HG03469 (cell line): ENCODE measurements around the gene SLC45A1.
A peak's percentile ranks its signal among the peaks of the same experiment; 100 is the strongest.
"Not testable (repeated sequence)": the region's sequence is repeated elsewhere in the genome, so short reads cannot be mapped to it uniquely, and the experiment has no call there.

Source experiments
- ATAC-seq: cut with Tn5 transposase; IDR thresholded peaks from one replicate; pipeline ENCODE4 v1.9.1; 2021; ENCODE audit warnings: mild to moderate bottlenecking, moderate library complexity, moderate number of reproducible peaks; ENCODE audit not compliant: unreplicated experiment

SLC45A1 gene

GRCh38 chr1:8317647-8318381 lies at the start of gene SLC45A1:
Gene SLC45A1, plus strand, starts transcription at chr1:8318114. Its CDS starts 6,216 bp downstream, at chr1:8324330.
- no peak for ATAC-seq

- no peak for ATAC-seq
Observed at GRCh38 chr1:8273036-8273435, 44.9 kb upstream of the SLC45A1 start.

GRCh38 chr1:8274352-8274751 lies 43.6 kb upstream of the SLC45A1 start:
- ATAC-seq = no peak

GRCh38 chr1:8276173-8276914 lies 41.6 kb upstream of the SLC45A1 start:
- ATAC-seq = no peak

GRCh38 chr1:8276932-8277331 lies 41.0 kb upstream of the SLC45A1 start:
- no peak for ATAC-seq

- ATAC-seq = not testable (repeated sequence)
Observed at GRCh38 chr1:8278677-8279076, 39.2 kb upstream of the SLC45A1 start.

- no peak for ATAC-seq
Observed at GRCh38 chr1:8281843-8282509, 35.9 kb upstream of the SLC45A1 start.

GRCh38 chr1:8283058-8283884 lies 34.6 kb upstream of the SLC45A1 start:
- peak; percentile 89 for ATAC-seq

- no peak for ATAC-seq
Observed at GRCh38 chr1:8284127-8284526, 33.8 kb upstream of the SLC45A1 start.

- no peak for ATAC-seq
Observed at GRCh38 chr1:8285103-8285502, 32.8 kb upstream of the SLC45A1 start.

- no peak for ATAC-seq
Observed at GRCh38 chr1:8285965-8286364, 31.9 kb upstream of the SLC45A1 start.

GRCh38 chr1:8293118-8293517 lies 24.8 kb upstream of the SLC45A1 start:
- no peak for ATAC-seq

GRCh38 chr1:8293641-8294169 lies 24.2 kb upstream of the SLC45A1 start:
- ATAC-seq = no peak

GRCh38 chr1:8294170-8294697 lies 23.7 kb upstream of the SLC45A1 start:
- no peak for ATAC-seq

GRCh38 chr1:8297245-8297644 lies 20.7 kb upstream of the SLC45A1 start:
- no peak for ATAC-seq

GRCh38 chr1:8299963-8300362 lies 18.0 kb upstream of the SLC45A1 start:
- ATAC-seq = no peak

- ATAC-seq = no peak
Observed at GRCh38 chr1:8302081-8302956, 15.6 kb upstream of the SLC45A1 start.

GRCh38 chr1:8303141-8303540 lies 14.8 kb upstream of the SLC45A1 start:
- no peak for ATAC-seq

GRCh38 chr1:8303876-8304275 lies 14.0 kb upstream of the SLC45A1 start:
- no peak for ATAC-seq
